GM21526 (cell line): ENCODE results near the gene SQSTM1.

ENCODE experiments used
- ATAC-seq: cut with Tn5 transposase; IDR thresholded peaks from one replicate; pipeline ENCODE4 v1.9.1; 2021; ENCODE audit warnings: moderate library complexity; ENCODE audit not compliant: unreplicated experiment, low FRiP score

The SQSTM1 gene

GRCh38 chr5:179840321-179840720 lies 19.6 kb downstream of the SQSTM1 start:
- no peak for ATAC-seq

- ATAC-seq, result no peak
These were observed 20.1 kb downstream of the SQSTM1 start for GRCh38 chr5:179840766-179841165.

- no peak for ATAC-seq
These were observed 20.9 kb downstream of the SQSTM1 start for GRCh38 chr5:179841621-179842020.

- ATAC-seq, result peak; percentile 80
These were observed 32.4 kb downstream of the SQSTM1 start for GRCh38 chr5:179852993-179853547.

- no peak for ATAC-seq
These were observed 33.7 kb downstream of the SQSTM1 start for GRCh38 chr5:179854356-179854755.

- peak; percentile 50 for ATAC-seq
These were observed 37.5 kb downstream of the SQSTM1 start for GRCh38 chr5:179858241-179858585.

- peak; percentile 94 for ATAC-seq
These were observed 38.1 kb downstream of the SQSTM1 start, which contains the start of gene MRNIP for GRCh38 chr5:179858586-179859427. Gene MRNIP (minus strand): TSS chr5:179858817. CDS start chr5:179858796, 21 bp downstream.

- ATAC-seq, result no peak
These were observed 39.6 kb downstream of the SQSTM1 start for GRCh38 chr5:179860301-179860700.

GRCh38 chr5:179862296-179862695 lies 41.6 kb downstream of the SQSTM1 start:
- ATAC-seq, result no peak

GRCh38 chr5:179862891-179863290 lies 42.2 kb downstream of the SQSTM1 start:
- no peak for ATAC-seq

GRCh38 chr5:179863449-179864085 lies 42.9 kb downstream of the SQSTM1 start:
- ATAC-seq, result no peak

GRCh38 chr5:179864686-179865085 lies 44.0 kb downstream of the SQSTM1 start:
- no peak for ATAC-seq

- ATAC-seq, result no peak
These were observed 45.0 kb downstream of the SQSTM1 start for GRCh38 chr5:179865491-179866240.

GRCh38 chr5:179866241-179867078 lies 45.8 kb downstream of the SQSTM1 start:
- no peak for ATAC-seq

- no peak for ATAC-seq
These were observed 46.4 kb downstream of the SQSTM1 start for GRCh38 chr5:179867079-179867465.

- no peak for ATAC-seq
These were observed 46.8 kb downstream of the SQSTM1 start for GRCh38 chr5:179867476-179867875.

- ATAC-seq, result no peak
These were observed 47.8 kb downstream of the SQSTM1 start for GRCh38 chr5:179868541-179868940.

GRCh38 chr5:179869101-179869500 lies 48.4 kb downstream of the SQSTM1 start:
- ATAC-seq, result no peak

GRCh38 chr5:179869641-179870402 lies 49.1 kb downstream of the SQSTM1 start:
- no peak for ATAC-seq
